Endothelial cell of umbilical vein (primary cell): ENCODE results near the gene GIPC1. TPM values are rescaled to one million over a fixed set of nuclear protein-coding genes. Genes with fewer than 3 reads are reported as not detected.

ENCODE experiments used
- BruUV-seq: library from RNA; stranded (reverse); fragments of 400-500 nt; replicated peaks from 2 replicates; lab custom pipeline; 2021; lab: Mats Ljungman, UMichigan
- CTCF ChIA-PET: fragments of 300-600, 350-600 bp; sonication (Branson Sonifier 250); formaldehyde crosslinking; loops from one replicate; lab custom pipeline; 2021; ENCODE audit warnings: antibody characterized with exemption, inconsistent platforms; lab: Charles Lee
- POLR2A ChIA-PET: fragments of 300-600, 350-600 bp; sonication (Branson Sonifier 250); formaldehyde crosslinking; loops from one replicate; lab custom pipeline; 2021; ENCODE audit warnings: antibody characterized with exemption, inconsistent platforms; lab: Charles Lee
- DNase-seq: peaks from one replicate; pipeline ENCODE4 v3.0.0-alpha.2; 2011; ENCODE audit warnings: low read depth, low spot score
- FAIRE-seq: peaks from 2 replicates; lab custom pipeline; 2011; peaks lifted over from hg19 to GRCh38; lab: Jason Lieb, UNC
- H2AFZ ChIP-seq: 2 replicates; pipeline ENCODE4 v1.6.0; 2012; ENCODE audit warnings: low read depth, low read length, control low read depth, inconsistent platforms
- H3K27ac ChIP-seq: 2 replicates; pipeline ENCODE4 v1.5.1; 2011; ENCODE audit warnings: low read depth, mild to moderate bottlenecking, control low read depth, low read length, moderate library complexity; ENCODE audit not compliant: insufficient read depth
- H3K27me3 ChIP-seq, 2 experiments: 2 replicates each; pipeline versions ENCODE4 v1.6.0 to v1.6.1; 2011; ENCODE audit warnings: low read length in 2 of 2, mixed read lengths in 1 of 2; ENCODE audit not compliant: control insufficient read depth in 2 of 2, insufficient read depth in 2 of 2
- H3K36me3 ChIP-seq, 2 experiments: 2 replicates in 1 of 2; 3 replicates in 1 of 2; pipeline ENCODE4 v1.5.1; 2011; ENCODE audit warnings: low read length in 2 of 2, mild to moderate bottlenecking in 1 of 2, moderate library complexity in 1 of 2; ENCODE audit not compliant: control insufficient read depth in 2 of 2, insufficient read depth in 2 of 2; ENCODE audit errors: extremely low read depth in 1 of 2
- H3K4me1 ChIP-seq: 3 replicates; pipeline ENCODE4 v1.5.1; 2011; ENCODE audit warnings: mild to moderate bottlenecking, low read length; ENCODE audit not compliant: control insufficient read depth, insufficient read depth; ENCODE audit errors: extremely low read depth
- H3K4me2 ChIP-seq: 2 replicates; pipeline ENCODE4 v1.6.1; 2011; ENCODE audit warnings: low read length, control low read depth, mixed read lengths; ENCODE audit not compliant: insufficient read depth
- H3K4me3 ChIP-seq, 3 experiments: fragments of 200-600 bp in 1 of 3; sonication (generic), shearing (Covaris generic) in 1 of 3; replicated peaks in 1 of 3; 2 replicates each; pipeline ENCODE4 v1.5.1; 2011 to 2016; ENCODE audit warnings: control low read depth in 3 of 3, low read length in 3 of 3, mild to moderate bottlenecking in 2 of 3, inconsistent platforms in 1 of 3, low read depth in 1 of 3, moderate library complexity in 1 of 3; ENCODE audit not compliant: insufficient read depth in 1 of 3
- H3K79me2 ChIP-seq: 2 replicates; pipeline ENCODE4 v1.6.0; 2012; ENCODE audit warnings: low read length, inconsistent platforms; ENCODE audit not compliant: control insufficient read depth, insufficient read depth
- H3K9ac ChIP-seq: replicated peaks from 2 replicates; pipeline ENCODE3; 2011; ENCODE audit warnings: low read length, control low read depth; ENCODE audit not compliant: insufficient read depth; ENCODE audit errors: extremely low read depth
- H3K9me1 ChIP-seq: replicated peaks from 3 replicates; pipeline ENCODE4 v1.6.0; 2011; ENCODE audit warnings: mild to moderate bottlenecking, low read length; ENCODE audit not compliant: control insufficient read depth, insufficient read depth; ENCODE audit errors: extremely low read depth
- H3K9me3 ChIP-seq: replicated peaks from 2 replicates; pipeline ENCODE4 v1.5.1; 2012; ENCODE audit warnings: low read length, inconsistent platforms; ENCODE audit not compliant: control insufficient read depth, insufficient read depth
- H4K20me1 ChIP-seq: replicated peaks from 2 replicates; pipeline ENCODE3; 2011; ENCODE audit warnings: mild to moderate bottlenecking, low read length; ENCODE audit not compliant: control insufficient read depth, insufficient read depth; ENCODE audit errors: extremely low read depth
- EZH2 ChIP-seq: IDR thresholded peaks from 2 replicates; pipeline ENCODE4 v1.6.1; 2012; ENCODE audit warnings: borderline replicate concordance, low read depth, mild to moderate bottlenecking, moderate library complexity, low read length, inconsistent platforms; ENCODE audit not compliant: severe bottlenecking
- FOS ChIP-seq: IDR thresholded peaks from 2 replicates; pipeline ENCODE4 v1.6.1; 2011; ENCODE audit warnings: mild to moderate bottlenecking, low read length, moderate library complexity, borderline replicate concordance; ENCODE audit not compliant: insufficient read depth
- GATA2 ChIP-seq: IDR thresholded peaks from 2 replicates; pipeline ENCODE4 v1.7.0; 2011; ENCODE audit warnings: low read depth, mild to moderate bottlenecking, moderate library complexity, mixed read lengths, low read length; ENCODE audit not compliant: insufficient read length, insufficient read depth
- JUN ChIP-seq: IDR thresholded peaks from 2 replicates; pipeline ENCODE4 v1.6.1; 2011; ENCODE audit warnings: borderline replicate concordance, low read depth; ENCODE audit not compliant: insufficient read length, insufficient read depth
- MYC ChIP-seq: IDR thresholded peaks from one replicate; pipeline ENCODE4 v1.6.1; 2011; ENCODE audit warnings: mild to moderate bottlenecking, low read depth, low read length
- POLR2A ChIP-seq: IDR thresholded peaks from 2 replicates; pipeline ENCODE4 v1.6.1; 2012; ENCODE audit warnings: low read depth, mild to moderate bottlenecking, control low read depth, low read length
- POLR2AphosphoS5 ChIP-seq: IDR thresholded peaks from 2 replicates; pipeline ENCODE4 v1.6.1; 2012; ENCODE audit warnings: low read depth, mild to moderate bottlenecking, control low read depth, low read length, moderate library complexity; ENCODE audit not compliant: insufficient read depth
- dilution Hi-C: fragments of 300-500 bp; cut with MboI; formaldehyde crosslinking; loops from one replicate; pipeline ENCODE4 v1.15.0; 2019; ENCODE audit warnings: low sequenced_read_pairs; ENCODE audit not compliant: extremely low pct_ligation_motif_present
- intact Hi-C: fragments of 100-400 bp; cut with micrococcal nuclease; formaldehyde crosslinking; loops from one replicate; pipeline ENCODE4 v1.10.0; 2022
- polyA plus RNA-seq, 4 experiments: library from polyadenylated mRNA; depleted of rRNA in 3 of 4; stranded (reverse) in 3 of 4; unstranded in 1 of 4; fragments of >200 nt; gene quantifications; 2 replicates each; pipeline versions ENCODE4 v1.2.1 to v1.2.3, GENCODE V29; 2011 to 2012; ENCODE audit warnings: missing spikeins in 1 of 4
- total RNA-seq: library from RNA; stranded (reverse); gene quantifications from 2 replicates; pipeline ENCODE4 v1.2.3, GENCODE V29; 2021
- TF ChIP-seq, protein P1 (sequence below): IDR thresholded peaks from 2 replicates; pipeline ENCODE4 v1.6.1; 2011; ENCODE audit not compliant: insufficient read depth, insufficient read length
- TF ChIP-seq, protein P2 (sequence below), 2 donors: IDR thresholded peaks; 1 replicate in 1 of 2; 2 replicates in 1 of 2; pipeline ENCODE4 v1.5.1; 2011; ENCODE audit warnings: low read length in 2 of 2, mild to moderate bottlenecking in 2 of 2, moderate library complexity in 2 of 2, control low read depth in 1 of 2, inconsistent platforms in 1 of 2, low read depth in 1 of 2; ENCODE audit not compliant: insufficient read depth in 1 of 2; ENCODE audit errors: extremely low read depth in 1 of 2

The GIPC1 gene
- total and polyA plus RNA-seq, 2 donors (not counting 3 experiments of a cell fraction or from before 2014, with no cell fraction given): 108 to 141 TPM

DNA sequence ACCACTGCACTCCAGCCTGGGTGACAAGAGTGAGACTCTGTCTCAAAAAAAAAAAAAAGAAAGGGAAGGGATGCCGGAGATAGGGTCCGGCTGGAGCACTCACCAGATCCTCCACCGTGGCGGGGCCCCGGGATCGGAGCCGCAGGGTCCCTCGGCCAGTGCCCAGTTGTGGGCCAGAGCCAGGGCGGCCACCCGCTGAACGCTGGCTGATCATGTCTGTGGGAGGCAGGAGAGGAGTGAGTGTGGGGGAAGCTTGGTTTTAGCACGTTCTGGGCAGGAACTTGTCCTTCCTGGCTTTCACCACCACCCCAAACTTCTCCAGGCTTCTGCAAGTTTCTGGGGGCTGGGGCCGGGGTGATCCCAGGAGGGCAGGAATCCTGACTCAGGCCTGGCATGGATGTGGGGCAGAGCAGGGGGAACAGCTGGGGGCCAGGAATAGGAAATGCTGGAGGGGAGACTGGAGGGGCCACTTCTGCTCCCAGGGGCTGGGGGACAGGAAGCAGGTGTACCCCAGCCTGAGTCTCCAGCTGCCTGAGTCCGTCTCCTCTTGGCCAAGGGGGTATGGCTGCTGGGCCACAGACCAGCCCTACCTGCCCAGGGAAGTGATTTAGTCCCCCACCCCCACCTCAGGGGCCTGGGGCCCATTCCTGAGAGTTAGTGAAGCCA is 16.5 kb downstream of the GIPC1 start:
- intact Hi-C loops: loop anchor here (5.0 kb wide), 1 partner anchor 342 kb away; the partner anchor contains the start of gene ASF1B
- Histone ChIP-seq H2AFZ (no peak overlapping the region), H3K79me2 (no peaks in the 10 kb centered on the region), H4K20me1 (no peaks in the 10 kb centered on the region), H3K4me3 (no peak overlapping the region), H3K9me3 (no peaks in the 10 kb centered on the region), H3K36me3 (peaks cover 3 to 19% of the 10 kb centered on the region in 2 experiments), H3K4me1 (peaks cover 14% of the 10 kb centered on the region), H3K9ac (no peak overlapping the region), H3K27ac (no peak overlapping the region), H3K27me3 (no peaks in the 10 kb centered on the region), H3K9me1 (no peaks in the 10 kb centered on the region), H3K4me2 (no peak overlapping the region)
- DNase-seq (no peak), FAIRE-seq (no peak)
- POLR2A ChIA-PET: no interaction called here
- dilution Hi-C loops: no loop called here
- CTCF ChIA-PET: interaction anchor here (0.5 to 4.1 kb wide), 8 partner anchors 16 to 343 kb away, joined by 3 to 12 read pairs (median 5); partner anchors contain the start of genes ASF1B, DNAJB1 and GIPC1
- BruUV-seq: no TSS peak
- TF ChIP-seq MYC: no peak
- no peak for TF ChIP-seq EZH2
- no peak for TF ChIP-seq POLR2A
- TF ChIP-seq JUN: no peak
- TF ChIP-seq, protein P1, sequence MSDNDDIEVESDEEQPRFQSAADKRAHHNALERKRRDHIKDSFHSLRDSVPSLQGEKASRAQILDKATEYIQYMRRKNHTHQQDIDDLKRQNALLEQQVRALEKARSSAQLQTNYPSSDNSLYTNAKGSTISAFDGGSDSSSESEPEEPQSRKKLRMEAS: no peak
- no peak for TF ChIP-seq GATA2
- TF ChIP-seq, protein P2, sequence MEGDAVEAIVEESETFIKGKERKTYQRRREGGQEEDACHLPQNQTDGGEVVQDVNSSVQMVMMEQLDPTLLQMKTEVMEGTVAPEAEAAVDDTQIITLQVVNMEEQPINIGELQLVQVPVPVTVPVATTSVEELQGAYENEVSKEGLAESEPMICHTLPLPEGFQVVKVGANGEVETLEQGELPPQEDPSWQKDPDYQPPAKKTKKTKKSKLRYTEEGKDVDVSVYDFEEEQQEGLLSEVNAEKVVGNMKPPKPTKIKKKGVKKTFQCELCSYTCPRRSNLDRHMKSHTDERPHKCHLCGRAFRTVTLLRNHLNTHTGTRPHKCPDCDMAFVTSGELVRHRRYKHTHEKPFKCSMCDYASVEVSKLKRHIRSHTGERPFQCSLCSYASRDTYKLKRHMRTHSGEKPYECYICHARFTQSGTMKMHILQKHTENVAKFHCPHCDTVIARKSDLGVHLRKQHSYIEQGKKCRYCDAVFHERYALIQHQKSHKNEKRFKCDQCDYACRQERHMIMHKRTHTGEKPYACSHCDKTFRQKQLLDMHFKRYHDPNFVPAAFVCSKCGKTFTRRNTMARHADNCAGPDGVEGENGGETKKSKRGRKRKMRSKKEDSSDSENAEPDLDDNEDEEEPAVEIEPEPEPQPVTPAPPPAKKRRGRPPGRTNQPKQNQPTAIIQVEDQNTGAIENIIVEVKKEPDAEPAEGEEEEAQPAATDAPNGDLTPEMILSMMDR (IDR thresholded peaks at IDR 0.05; ENCODE audit: extremely low read depth in 1 of 2, insufficient read depth in 1 of 2, low read depth in 1 of 2, low read length in 2 of 2): no peak
- TF ChIP-seq FOS: no peak
- TF ChIP-seq POLR2AphosphoS5: no peak
